Measurements from ENCODE around the gene IGDCC3.

The IGDCC3 gene

GRCh38 chr15:65318870-65319356 is 58.9 kb downstream of the IGDCC3 start:
- peak; percentile 79 to 80 for DNase-seq

GRCh38 chr15:65312400-65312916 is 65.3 kb downstream of the IGDCC3 start:
- no peak for DNase-seq

DNA sequence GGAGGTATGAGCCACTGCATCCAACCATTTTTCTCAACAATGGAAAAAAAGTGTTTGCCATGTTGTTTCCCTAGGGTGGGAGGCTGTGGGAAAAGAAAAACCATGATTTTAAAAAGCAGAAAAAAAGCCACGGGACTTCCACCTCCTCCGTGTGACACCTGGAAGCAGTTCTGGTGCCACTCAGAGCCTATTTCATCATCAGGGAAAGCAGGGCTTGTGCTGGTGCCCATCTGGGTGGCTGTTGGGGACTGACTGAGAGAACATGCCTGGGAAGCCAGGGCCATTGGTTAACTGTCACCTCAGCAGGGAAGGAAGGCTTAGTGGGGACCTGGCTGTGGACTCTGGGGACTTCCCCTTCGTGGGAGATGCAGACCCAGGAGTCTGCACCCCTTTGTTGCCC is 66.0 kb downstream of the IGDCC3 start:
- no peak for DNase-seq

DNA sequence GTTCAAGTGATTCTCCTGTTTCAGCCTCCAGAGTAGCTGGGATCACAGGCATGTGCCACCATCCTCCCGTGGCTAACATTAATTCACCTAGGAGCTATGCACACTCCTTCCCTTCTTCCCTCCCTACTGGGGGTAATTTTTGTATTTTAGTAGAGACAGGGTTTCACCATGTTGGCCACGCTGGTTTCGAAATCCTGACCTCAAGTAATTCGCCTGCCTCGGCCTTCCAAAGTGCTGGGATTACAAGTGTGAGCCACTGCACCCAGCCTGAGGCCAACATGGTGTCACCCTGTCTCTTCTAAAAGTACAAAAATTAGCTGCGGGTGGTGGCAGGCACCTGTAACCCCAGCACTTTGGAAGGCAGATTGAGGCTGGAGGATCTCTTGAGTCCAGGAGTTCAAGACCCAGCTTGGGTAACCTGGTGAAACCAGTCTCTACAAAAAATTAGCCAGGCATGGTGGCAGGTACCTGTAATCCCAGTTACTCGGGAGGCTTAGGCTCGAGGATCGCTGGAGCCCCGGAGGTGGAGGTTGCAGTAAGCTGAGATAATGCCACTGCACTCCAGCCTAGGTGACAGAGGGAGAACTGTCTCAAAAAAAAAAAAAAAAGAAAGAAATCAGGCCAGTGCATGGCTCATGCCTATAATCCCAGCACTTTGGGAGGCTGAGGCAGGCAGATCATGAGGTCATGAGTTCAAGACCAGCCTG is 67.2 kb downstream of the IGDCC3 start:
- no peak for DNase-seq

GRCh38 chr15:65309882-65310418 is 67.9 kb downstream of the IGDCC3 start:
- DNase-seq, result no peak

DNA sequence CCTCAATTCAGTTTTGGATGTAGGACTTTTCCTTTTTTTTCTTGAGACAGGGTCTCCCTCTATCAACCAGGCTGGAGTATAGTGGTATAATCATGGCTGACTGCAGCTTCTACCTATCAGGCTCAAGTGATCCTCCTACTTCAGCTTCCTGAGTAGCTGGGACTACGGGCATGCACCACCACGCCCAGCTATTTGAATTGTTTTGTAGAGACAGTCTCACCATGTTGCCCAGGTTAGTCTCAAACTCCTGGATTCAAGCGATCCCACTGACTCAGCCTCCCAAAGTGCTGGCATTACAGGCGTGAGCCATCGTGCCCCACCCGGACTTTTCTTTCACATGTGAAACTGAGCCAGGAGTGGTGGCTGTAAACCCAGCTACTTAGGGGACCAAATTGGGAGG is 69.8 kb downstream of the IGDCC3 start:
- no peak for DNase-seq

DNA sequence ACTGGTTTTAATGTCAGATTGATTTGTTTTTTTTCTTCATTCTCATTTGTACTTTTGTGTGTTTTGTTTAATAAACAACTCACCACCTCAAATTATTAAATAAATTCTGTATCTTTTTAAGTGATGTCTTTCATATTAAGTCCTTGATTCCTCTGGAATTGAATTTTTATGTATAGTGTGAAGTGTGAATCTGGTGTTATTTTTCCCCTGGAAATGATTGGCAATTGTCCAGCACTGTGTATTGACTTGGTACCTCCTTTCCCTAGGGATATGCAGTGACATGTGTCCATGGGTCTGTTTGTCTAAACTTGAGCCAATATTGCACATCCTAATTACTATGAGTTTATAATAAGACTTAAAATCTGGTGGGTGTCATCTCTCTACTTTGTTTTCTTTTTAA is 71.3 kb downstream of the IGDCC3 start:
- no peak for DNase-seq

DNA sequence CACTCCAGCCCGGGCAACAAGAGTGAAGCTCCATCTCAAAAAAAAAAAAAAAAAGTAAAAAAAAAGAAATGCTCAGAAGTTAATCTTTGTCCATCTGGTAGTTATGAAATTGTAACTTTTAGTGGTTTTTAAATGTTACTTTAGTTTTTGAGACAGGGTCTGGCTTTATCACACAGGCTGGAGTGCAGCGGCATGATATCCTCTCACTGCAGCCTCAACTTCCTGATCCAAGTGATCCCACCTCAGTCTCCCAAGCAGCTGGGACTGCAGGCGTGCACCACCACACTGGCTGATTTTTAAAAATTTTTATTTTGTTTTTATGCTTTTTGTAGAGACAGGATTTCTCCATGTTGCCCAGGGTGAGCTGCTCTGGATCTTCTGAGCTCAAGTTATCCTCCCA is 72.0 kb downstream of the IGDCC3 start:
- DNase-seq, result no peak

DNA sequence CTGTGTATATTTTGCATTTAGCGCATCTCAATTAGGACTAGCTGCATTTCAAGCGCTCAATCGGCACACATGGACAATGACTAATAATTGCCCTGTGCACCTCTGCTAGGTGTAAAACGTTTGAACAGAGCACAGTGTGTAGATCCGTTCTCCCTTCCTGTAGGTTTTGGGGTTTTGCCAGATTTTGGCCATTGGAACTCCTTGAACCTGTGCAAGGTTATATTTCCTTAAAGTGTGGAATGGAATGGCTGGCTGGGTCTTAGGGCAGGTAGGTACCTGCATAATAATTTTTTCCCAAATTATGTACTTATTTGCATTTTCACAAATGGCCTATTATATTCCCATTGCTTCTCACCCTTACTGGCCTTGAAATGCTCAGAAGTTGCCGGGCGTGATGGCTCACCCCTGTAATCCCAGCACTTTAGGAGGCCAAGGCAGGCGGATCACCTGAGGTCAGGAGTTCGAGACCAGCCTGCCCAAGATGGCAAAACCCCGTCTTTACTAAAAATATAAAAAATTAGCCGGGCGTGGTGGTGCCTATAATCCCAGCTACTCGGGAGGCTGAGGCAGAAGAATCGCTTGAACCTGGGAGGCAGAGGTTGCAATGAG is 72.5 kb downstream of the IGDCC3 start:
- peak in 1 of 2 donors; percentile 32 for DNase-seq

DNA sequence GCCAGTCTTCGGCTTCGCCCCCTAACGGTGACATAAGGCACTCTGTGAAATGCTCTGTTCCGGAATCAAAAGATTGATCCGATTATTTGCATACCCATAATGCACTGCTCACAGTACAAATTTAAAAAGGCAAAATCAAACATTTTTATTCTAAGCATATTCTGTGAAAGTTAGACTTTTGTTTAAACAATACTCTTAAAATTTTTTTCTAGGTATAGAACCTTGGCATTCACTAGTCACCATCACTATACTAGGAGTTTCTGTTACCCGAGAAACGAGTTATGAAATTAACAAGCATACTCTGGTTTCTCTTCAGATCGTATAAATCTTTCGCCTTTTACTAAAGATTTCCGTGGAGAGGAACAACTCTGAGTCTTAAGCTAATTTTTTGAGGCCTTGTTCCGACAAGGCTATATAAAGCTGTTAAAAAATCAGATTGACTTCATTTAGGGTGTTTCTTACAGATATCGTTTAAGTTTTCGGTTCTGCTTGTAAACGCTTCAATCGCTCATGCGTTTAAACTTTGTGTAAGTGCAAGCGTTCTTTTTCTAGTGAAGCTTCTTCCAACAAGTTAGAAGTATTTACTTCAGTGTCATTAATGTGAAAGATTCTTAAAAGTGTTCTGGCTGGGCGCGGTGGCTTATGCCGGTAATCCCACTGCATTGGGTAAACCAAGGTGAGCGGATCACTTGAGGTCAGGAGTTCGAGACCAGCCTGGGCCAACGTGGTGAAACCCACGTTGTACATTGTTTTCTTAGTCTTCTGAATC is 73.2 kb downstream of the IGDCC3 start, which contains the start of gene RNU5B-1:
RNU5B-1 (plus strand) TSS at position 297 of the 769 bp plus-strand sequence.
- DNase-seq, result peak; percentile 87 to 88

- peak in 1 of 2 donors; percentile 21 for DNase-seq
Measured at GRCh38 chr15:65303687-65304380, 74.0 kb downstream of the IGDCC3 start.

DNA sequence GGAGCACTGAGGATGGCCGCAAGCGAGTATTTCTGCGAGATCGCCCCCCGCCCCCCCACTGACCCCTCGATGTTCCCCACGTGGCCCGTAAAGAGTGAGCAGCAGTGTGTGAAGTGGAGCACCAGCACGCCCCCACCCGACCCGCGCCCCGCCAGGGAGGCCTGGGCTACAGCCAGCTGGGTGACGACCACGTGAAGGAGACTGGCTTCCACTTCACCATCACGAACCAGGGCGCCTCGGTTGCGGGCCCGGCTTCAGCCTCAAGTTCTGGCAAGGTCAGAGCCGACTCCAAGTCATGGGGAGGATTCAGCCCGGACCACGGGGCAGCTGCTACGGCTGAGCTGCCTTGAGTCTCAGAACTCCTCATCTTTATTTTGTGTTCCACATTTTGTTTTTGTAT is 75.7 kb downstream of the IGDCC3 start:
- no peak for DNase-seq

GRCh38 chr15:65300924-65301441 is 76.8 kb downstream of the IGDCC3 start:
- no peak for DNase-seq

DNA sequence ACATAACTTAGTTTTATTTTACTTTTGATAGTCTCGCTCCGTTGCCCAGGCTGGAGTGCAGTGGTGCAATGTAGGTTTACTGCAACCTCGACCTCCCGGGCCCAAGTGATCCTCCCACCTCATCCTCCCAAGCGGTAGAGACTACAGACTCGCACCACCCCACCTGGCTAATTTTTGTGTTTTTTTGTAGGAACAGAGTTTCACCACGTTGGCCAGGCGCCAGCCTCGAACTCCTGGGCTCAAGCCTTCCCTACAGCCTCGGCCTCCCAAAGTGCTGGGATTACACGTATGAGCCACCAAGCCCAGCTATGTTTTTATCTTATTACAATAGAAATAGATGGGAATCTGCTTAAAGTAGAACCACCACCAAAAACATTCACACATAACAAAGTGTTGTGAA is 79.1 kb downstream of the IGDCC3 start:
- no peak for DNase-seq

DNA sequence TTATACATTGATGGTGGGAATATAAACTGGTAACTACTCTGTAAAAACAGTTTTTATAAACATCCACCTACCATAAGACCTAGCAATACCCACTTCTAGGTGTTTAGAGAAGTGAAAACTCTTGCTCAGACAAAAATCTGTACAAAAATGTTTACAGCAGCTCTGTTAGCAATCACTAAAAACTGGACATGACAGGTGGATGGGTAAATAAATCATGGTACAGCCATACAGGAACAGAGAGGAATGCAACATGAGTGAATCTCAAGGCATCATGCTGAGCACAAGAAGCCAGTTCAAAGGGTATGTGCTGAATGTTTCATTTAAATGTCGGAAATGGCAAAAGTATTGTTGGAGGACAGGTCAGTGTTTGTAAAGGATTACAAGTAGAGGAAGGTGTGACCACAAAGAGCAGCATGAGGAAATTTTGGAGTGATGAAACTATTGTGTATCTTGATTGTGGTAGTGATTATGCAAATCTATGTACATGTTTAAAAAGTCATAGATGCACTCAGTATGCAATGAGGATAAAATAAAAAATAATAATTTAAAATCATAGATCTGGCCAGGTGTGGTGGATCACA is 84.8 kb downstream of the IGDCC3 start:
- no peak for DNase-seq

- DNase-seq, result no peak
Measured at GRCh38 chr15:65290228-65290627, 87.6 kb downstream of the IGDCC3 start.

- DNase-seq, result no peak
Measured at GRCh38 chr15:65289261-65289854, 88.4 kb downstream of the IGDCC3 start.

GRCh38 chr15:65287520-65287855 is 90.3 kb downstream of the IGDCC3 start:
- DNase-seq, result no peak

GRCh38 chr15:65286704-65287519 is 90.9 kb downstream of the IGDCC3 start, which contains the start of gene PARP16:
TSS of gene PARP16 (minus strand) at chr15:65286883. CDS start at chr15:65286426, 457 bp downstream.
- peak; percentile 91 to 95 for DNase-seq

- peak; percentile 33 to 34 for DNase-seq
Measured at GRCh38 chr15:65286069-65286703, 91.6 kb downstream of the IGDCC3 start.
